ENCODE results near the gene SORL1. TPM values are rescaled to one million over a fixed set of nuclear protein-coding genes. Genes with fewer than 3 reads are reported as not detected.

SORL1 gene
- polyA plus RNA-seq, 1 donor from 2014 or later: 6.5 TPM

GRCh38 chr11:121437686-121438078, 14.4 kb upstream of the SORL1 start:
- Histone ChIP-seq H3K4me3 (ENCODE audit: low read length) (no peak overlapping the region), H3K36me3 (ENCODE audit: insufficient read depth, low read length) (no peaks in the 10 kb centered on the region), H3K27ac (ENCODE audit: low read length) (no peak overlapping the region), H3F3A (ENCODE audit: insufficient read depth, low read length, poor library complexity, severe bottlenecking) (no peaks in the 10 kb centered on the region), H2AFZ (ENCODE audit: low read depth, low read length) (no peak overlapping the region), H3K79me2 (replicated peaks; ENCODE audit: insufficient read depth, low read length) (no peaks in the 10 kb centered on the region), H3K9ac (ENCODE audit: low read length) (no peak overlapping the region), H3K9me3 (ENCODE audit: low read length) (no peaks in the 10 kb centered on the region), H3K27me3 (ENCODE audit: insufficient read depth, low read depth, low read length) (no peaks in the 10 kb centered on the region), H4K20me1 (ENCODE audit: insufficient read depth) (no peaks in the 10 kb centered on the region), H3K4me2 (ENCODE audit: low read length) (no peak overlapping the region), H3K9me2 (ENCODE audit: insufficient read depth, low read length) (no peaks in the 10 kb centered on the region)
- TF ChIP-seq MXI1 (conservative IDR thresholded peaks at IDR 0.05; ENCODE audit: poor library complexity, severe bottlenecking): no peak
- no peak for TF ChIP-seq SMC3 (conservative IDR thresholded peaks at IDR 0.05; ENCODE audit: poor library complexity)
- no peak for TF ChIP-seq CTCF (IDR thresholded peaks at IDR 0.05; ENCODE audit: poor library complexity, severe bottlenecking)
- TF ChIP-seq POLR2AphosphoS5 (IDR thresholded peaks at IDR 0.05): no peak
- TF ChIP-seq, protein P1, sequence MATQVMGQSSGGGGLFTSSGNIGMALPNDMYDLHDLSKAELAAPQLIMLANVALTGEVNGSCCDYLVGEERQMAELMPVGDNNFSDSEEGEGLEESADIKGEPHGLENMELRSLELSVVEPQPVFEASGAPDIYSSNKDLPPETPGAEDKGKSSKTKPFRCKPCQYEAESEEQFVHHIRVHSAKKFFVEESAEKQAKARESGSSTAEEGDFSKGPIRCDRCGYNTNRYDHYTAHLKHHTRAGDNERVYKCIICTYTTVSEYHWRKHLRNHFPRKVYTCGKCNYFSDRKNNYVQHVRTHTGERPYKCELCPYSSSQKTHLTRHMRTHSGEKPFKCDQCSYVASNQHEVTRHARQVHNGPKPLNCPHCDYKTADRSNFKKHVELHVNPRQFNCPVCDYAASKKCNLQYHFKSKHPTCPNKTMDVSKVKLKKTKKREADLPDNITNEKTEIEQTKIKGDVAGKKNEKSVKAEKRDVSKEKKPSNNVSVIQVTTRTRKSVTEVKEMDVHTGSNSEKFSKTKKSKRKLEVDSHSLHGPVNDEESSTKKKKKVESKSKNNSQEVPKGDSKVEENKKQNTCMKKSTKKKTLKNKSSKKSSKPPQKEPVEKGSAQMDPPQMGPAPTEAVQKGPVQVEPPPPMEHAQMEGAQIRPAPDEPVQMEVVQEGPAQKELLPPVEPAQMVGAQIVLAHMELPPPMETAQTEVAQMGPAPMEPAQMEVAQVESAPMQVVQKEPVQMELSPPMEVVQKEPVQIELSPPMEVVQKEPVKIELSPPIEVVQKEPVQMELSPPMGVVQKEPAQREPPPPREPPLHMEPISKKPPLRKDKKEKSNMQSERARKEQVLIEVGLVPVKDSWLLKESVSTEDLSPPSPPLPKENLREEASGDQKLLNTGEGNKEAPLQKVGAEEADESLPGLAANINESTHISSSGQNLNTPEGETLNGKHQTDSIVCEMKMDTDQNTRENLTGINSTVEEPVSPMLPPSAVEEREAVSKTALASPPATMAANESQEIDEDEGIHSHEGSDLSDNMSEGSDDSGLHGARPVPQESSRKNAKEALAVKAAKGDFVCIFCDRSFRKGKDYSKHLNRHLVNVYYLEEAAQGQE (IDR thresholded peaks at IDR 0.05; ENCODE audit: borderline replicate concordance): no peak
- no peak for TF ChIP-seq RAD21 (conservative IDR thresholded peaks at IDR 0.05)

GRCh38 chr11:121439337-121439736, 12.8 kb upstream of the SORL1 start:
- Histone ChIP-seq H3K27ac (ENCODE audit: low read length) (no peak overlapping the region), H3K9me2 (ENCODE audit: insufficient read depth, low read length) (no peaks in the 10 kb centered on the region), H3K27me3 (ENCODE audit: insufficient read depth, low read depth, low read length) (no peaks in the 10 kb centered on the region), H3K36me3 (ENCODE audit: insufficient read depth, low read length) (no peaks in the 10 kb centered on the region), H3K4me3 (ENCODE audit: low read length) (no peak overlapping the region), H3K79me2 (replicated peaks; ENCODE audit: insufficient read depth, low read length) (no peaks in the 10 kb centered on the region), H4K20me1 (ENCODE audit: insufficient read depth) (no peaks in the 10 kb centered on the region), H3K9me3 (ENCODE audit: low read length) (no peaks in the 10 kb centered on the region), H3K4me2 (ENCODE audit: low read length) (no peak overlapping the region), H2AFZ (ENCODE audit: low read depth, low read length) (no peak overlapping the region), H3K9ac (ENCODE audit: low read length) (no peak overlapping the region), H3F3A (ENCODE audit: insufficient read depth, low read length, poor library complexity, severe bottlenecking) (no peaks in the 10 kb centered on the region)
- TF ChIP-seq, protein P1 (IDR thresholded peaks at IDR 0.05; ENCODE audit: borderline replicate concordance): no peak
- no peak for TF ChIP-seq TAF1 (IDR thresholded peaks at IDR 0.05; ENCODE audit: low read depth)
- TF ChIP-seq MXI1 (conservative IDR thresholded peaks at IDR 0.05; ENCODE audit: poor library complexity, severe bottlenecking): no peak
- TF ChIP-seq POLR2AphosphoS5 (IDR thresholded peaks at IDR 0.05): no peak
- TF ChIP-seq CTCF (IDR thresholded peaks at IDR 0.05; ENCODE audit: poor library complexity, severe bottlenecking): no peak
- no peak for TF ChIP-seq EP300 (conservative IDR thresholded peaks at IDR 0.05; ENCODE audit: poor library complexity, severe bottlenecking)
- TF ChIP-seq RAD21 (conservative IDR thresholded peaks at IDR 0.05): no peak
- TF ChIP-seq EZH2 (IDR thresholded peaks at IDR 0.05; ENCODE audit: borderline replicate concordance, insufficient read depth, low read length, poor library complexity, severe bottlenecking): no peak
- TF ChIP-seq SMC3 (conservative IDR thresholded peaks at IDR 0.05; ENCODE audit: poor library complexity): no peak

All from neural cell (in vitro differentiated cells).